Brain microvascular endothelial cell (primary cell): ENCODE data around the gene NPIPB8.
"Not testable (repeated sequence)": the region's sequence is repeated elsewhere in the genome, so short reads cannot be mapped to it uniquely, and the experiment has no call there.

ENCODE experiments used
- DNase-seq: peaks from one replicate; pipeline ENCODE4 v3.0.0-alpha.2; 2020
- H3K27ac ChIP-seq: fragments of 250-450 bp; sonication (Bioruptor Pico); 2 replicates; pipeline ENCODE4 v1.5.1; 2020; ENCODE audit warnings: mild to moderate bottlenecking, moderate library complexity
- H3K27me3 ChIP-seq: fragments of 250-450 bp; sonication (Bioruptor Pico); replicated peaks from 2 replicates; pipeline ENCODE4 v1.5.1; 2020; ENCODE audit warnings: mild to moderate bottlenecking
- H3K36me3 ChIP-seq: fragments of 250-450 bp; sonication (Bioruptor Pico); replicated peaks from 2 replicates; pipeline ENCODE4 v1.5.1; 2020; ENCODE audit warnings: mild to moderate bottlenecking
- H3K4me3 ChIP-seq: 2 replicates; pipeline ENCODE4 v1.5.1; 2011; ENCODE audit warnings: low read depth, mild to moderate bottlenecking, control low read depth, low read length, moderate library complexity
- in situ Hi-C: cut with HindIII; loops from 2 replicates; pipeline ENCODE4 v1.10.0; 2017; ENCODE audit warnings: low sequenced_read_pairs, low pct_ligation_motif_present
- TF ChIP-seq, protein P1 (sequence below): IDR thresholded peaks from 2 replicates; pipeline ENCODE4 v1.5.1; 2011; ENCODE audit warnings: low read depth, mild to moderate bottlenecking, moderate library complexity, low read length, control low read depth, inconsistent platforms; ENCODE audit errors: missing control alignments

Gene NPIPB8

GRCh38 chr16:28602529-28602928 is 35.3 kb upstream of the NPIPB8 start:
- Histone ChIP-seq H3K36me3 (no peaks in the 10 kb centered on the region), H3K4me3 (no peak overlapping the region), H3K27ac (no peak overlapping the region), H3K27me3 (peaks cover 4% of the 10 kb centered on the region)
- TF ChIP-seq, protein P1, sequence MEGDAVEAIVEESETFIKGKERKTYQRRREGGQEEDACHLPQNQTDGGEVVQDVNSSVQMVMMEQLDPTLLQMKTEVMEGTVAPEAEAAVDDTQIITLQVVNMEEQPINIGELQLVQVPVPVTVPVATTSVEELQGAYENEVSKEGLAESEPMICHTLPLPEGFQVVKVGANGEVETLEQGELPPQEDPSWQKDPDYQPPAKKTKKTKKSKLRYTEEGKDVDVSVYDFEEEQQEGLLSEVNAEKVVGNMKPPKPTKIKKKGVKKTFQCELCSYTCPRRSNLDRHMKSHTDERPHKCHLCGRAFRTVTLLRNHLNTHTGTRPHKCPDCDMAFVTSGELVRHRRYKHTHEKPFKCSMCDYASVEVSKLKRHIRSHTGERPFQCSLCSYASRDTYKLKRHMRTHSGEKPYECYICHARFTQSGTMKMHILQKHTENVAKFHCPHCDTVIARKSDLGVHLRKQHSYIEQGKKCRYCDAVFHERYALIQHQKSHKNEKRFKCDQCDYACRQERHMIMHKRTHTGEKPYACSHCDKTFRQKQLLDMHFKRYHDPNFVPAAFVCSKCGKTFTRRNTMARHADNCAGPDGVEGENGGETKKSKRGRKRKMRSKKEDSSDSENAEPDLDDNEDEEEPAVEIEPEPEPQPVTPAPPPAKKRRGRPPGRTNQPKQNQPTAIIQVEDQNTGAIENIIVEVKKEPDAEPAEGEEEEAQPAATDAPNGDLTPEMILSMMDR = no peak
- in situ Hi-C loops = no loop called here
- DNase-seq = no peak

- Histone ChIP-seq H3K27me3 (peaks cover 4% of the 10 kb centered on the region), H3K4me3 (no peak overlapping the region), H3K36me3 (no peaks in the 10 kb centered on the region), H3K27ac (no peak overlapping the region)
- in situ Hi-C loops = no loop called here
- TF ChIP-seq, protein P1 = no peak
- DNase-seq = no peak
These were observed 34.3 kb upstream of the NPIPB8 start for GRCh38 chr16:28603381-28604185.

DNA sequence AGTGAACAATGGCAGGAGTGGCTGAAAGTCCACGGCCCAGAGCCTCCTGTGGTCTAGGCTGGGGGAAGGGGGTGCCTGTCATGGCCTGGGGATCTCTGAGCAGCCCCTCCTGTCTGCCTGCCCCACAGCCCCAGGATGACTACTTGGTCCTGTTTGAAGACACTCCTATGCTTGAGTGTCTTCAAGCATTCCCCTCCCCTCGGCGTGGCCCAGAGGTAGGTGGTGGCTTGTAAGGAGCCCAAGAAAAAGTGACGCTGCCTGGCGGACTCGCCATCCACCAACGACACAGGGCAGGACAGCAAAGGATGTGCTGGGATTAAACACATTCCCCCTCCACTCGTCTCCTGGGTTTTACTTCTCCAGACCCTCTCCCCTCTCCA is 33.7 kb upstream of the NPIPB8 start:
- Histone ChIP-seq H3K27me3 (peaks cover 4% of the 10 kb centered on the region), H3K27ac (no peak overlapping the region), H3K36me3 (no peaks in the 10 kb centered on the region), H3K4me3 (no peak overlapping the region)
- in situ Hi-C loops = no loop called here
- TF ChIP-seq, protein P1 = no peak
- no peak for DNase-seq

DNA sequence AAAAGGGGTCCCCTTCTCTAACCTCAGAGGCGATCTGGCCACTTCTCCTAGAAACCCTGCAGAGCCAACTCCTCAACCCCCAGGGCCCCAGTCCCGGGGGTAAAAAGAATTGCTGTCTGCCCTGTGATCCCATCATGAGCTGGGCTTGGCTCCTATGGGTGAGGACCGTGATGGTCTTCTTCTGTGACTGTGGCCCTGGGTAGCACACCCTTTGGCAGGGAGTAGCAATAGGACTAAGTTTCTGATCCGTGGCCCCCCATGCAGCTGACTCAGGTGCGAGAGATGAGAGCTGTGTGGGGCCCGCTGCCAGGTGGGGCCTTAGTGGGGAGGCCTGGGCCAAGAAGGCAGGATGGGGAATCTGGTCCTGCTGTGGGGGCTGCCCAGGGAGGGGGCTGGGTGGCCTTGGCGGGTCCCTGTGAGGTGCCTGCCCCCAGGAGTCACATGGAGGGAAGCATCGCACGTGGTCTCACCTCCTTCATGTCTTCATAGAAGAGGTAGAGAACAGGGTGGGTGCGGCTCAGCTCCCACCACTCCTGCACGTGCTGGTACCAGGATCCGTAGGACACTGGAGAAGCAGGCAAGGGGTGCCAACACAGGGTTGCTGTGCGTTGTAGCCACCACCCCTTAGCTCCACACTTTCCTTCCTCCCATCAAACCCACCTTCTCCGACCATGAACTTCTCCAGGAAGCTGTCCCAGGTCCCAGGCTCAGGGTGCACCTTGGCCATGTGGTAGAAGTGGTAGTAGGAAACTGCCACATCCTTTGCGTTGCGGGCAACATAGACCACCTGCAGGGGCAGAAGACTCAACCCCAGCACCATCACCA is 31.4 kb upstream of the NPIPB8 start:
- Histone ChIP-seq H3K36me3 (no peaks in the 10 kb centered on the region), H3K27ac (no peak overlapping the region), H3K4me3 (no peak overlapping the region), H3K27me3 (peaks cover 5% of the 10 kb centered on the region)
- TF ChIP-seq, protein P1 = no peak
- no peak for DNase-seq
- in situ Hi-C loops = no loop called here

- DNase-seq = no peak
- TF ChIP-seq, protein P1 = no peak
- Histone ChIP-seq H3K4me3 (no peak overlapping the region), H3K36me3 (no peaks in the 10 kb centered on the region), H3K27ac (no peak overlapping the region), H3K27me3 (peaks cover 5% of the 10 kb centered on the region)
- in situ Hi-C loops = no loop called here
These were observed 30.7 kb upstream of the NPIPB8 start for GRCh38 chr16:28607116-28607623.

GRCh38 chr16:28607681-28608495 is 30.0 kb upstream of the NPIPB8 start:
- H3K4me3 ChIP-seq, H3K27ac ChIP-seq, in situ Hi-C loops, H3K36me3 ChIP-seq, H3K27me3 ChIP-seq, DNase-seq: not testable (repeated sequence)

- H3K4me3 ChIP-seq, H3K27me3 ChIP-seq, H3K36me3 ChIP-seq, H3K27ac ChIP-seq, DNase-seq, in situ Hi-C loops: not testable (repeated sequence)
These were observed 29.4 kb upstream of the NPIPB8 start for GRCh38 chr16:28608496-28608808.

DNA sequence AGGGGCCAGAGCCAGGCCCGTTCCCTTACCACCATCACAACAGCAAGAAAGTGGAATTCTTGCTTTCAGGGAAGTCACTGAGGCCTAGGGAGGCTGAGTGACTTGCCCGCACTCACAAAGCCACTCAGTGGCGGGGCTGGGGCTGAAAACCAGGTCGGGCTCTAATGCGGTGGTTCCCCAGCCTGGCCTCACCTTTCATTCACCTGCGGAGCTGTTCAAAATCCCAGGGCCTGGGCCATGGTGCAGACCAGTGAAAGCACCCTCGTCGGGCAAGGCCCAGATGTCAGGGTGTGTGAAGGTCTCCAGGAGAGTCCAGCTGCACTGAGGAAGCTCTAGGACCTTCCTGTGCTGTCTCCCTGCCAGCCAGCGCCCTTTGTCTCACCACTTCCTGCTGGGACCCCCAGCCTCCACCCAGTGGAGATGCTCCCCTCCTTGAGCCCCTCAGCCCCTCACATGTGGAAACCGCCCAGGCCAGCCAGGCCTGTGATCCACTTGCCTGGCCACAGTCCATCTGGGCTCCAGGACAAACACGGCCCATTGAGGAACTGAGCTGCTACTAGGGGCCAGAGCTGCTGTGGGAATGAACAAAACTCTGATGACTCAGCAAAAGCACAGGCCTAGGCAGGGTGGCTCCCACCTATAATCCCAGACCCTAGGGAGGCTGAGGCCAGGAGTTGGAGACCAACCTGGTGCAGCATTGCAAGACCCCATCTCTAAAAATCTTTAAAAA is 28.8 kb upstream of the NPIPB8 start:
- DNase-seq, in situ Hi-C loops, H3K4me3 ChIP-seq, H3K27ac ChIP-seq, H3K27me3 ChIP-seq, H3K36me3 ChIP-seq: not testable (repeated sequence)
